IMR-90 (cell line): ENCODE measurements around the gene RFC2. TPM values are rescaled to one million over a fixed set of nuclear protein-coding genes. Genes with fewer than 3 reads are reported as not detected.

ENCODE experiments used
- ATAC-seq: fragments of 200-7000 bp; cut with Tn5 transposase; 2 replicates; pipeline ENCODE4 v1.9.1; 2020; ENCODE audit warnings: low read depth, mild to moderate bottlenecking, moderate library complexity
- BruUV-seq: library from RNA; stranded (reverse); fragments of 400-500 nt; replicated peaks from 2 replicates; lab custom pipeline; 2021; lab: Mats Ljungman, UMichigan
- CTCF ChIA-PET: fragments of 300-600 bp; formaldehyde crosslinking; extraction: SDS; loops from one replicate; lab custom pipeline; 2021; ENCODE audit warnings: antibody characterized with exemption; lab: Yijun Ruan, JAX
- POLR2A ChIA-PET: fragments of 300-600 bp; sonication (Branson Sonifier 250); formaldehyde crosslinking; loops from one replicate; lab custom pipeline; 2022; ENCODE audit warnings: antibody characterized with exemption; ENCODE audit not compliant: unreplicated experiment; lab: Charles Lee
- DNase-seq: peaks from one replicate; pipeline ENCODE4 v3.0.0; 2013
- H2AFZ ChIP-seq: replicated peaks from 2 replicates; pipeline ENCODE3; 2013; ENCODE audit warnings: low read length, mild to moderate bottlenecking; ENCODE audit not compliant: poor library complexity
- H2AK5ac ChIP-seq: 2 replicates; pipeline ENCODE4 v1.6.1; 2013; ENCODE audit warnings: low read depth, low read length, inconsistent platforms
- H2AK9ac ChIP-seq: replicated peaks from 2 replicates; pipeline ENCODE3; 2013; ENCODE audit warnings: mild to moderate bottlenecking, low read depth, low read length, moderate library complexity; ENCODE audit not compliant: poor library complexity
- H2BK120ac ChIP-seq: 2 replicates; pipeline ENCODE4 v1.6.1; 2013; ENCODE audit warnings: low read depth, low read length, inconsistent platforms
- H2BK15ac ChIP-seq: 3 replicates; pipeline ENCODE4 v1.6.1; 2013; ENCODE audit warnings: low read depth, low read length, inconsistent platforms
- H2BK20ac ChIP-seq: 2 replicates; pipeline ENCODE4 v1.6.1; 2013; ENCODE audit warnings: low read depth, mild to moderate bottlenecking, inconsistent platforms, low read length, moderate library complexity
- H2BK5ac ChIP-seq: 2 replicates; pipeline ENCODE4 v1.6.1; 2013; ENCODE audit warnings: mild to moderate bottlenecking, low read depth, low read length, inconsistent platforms; ENCODE audit not compliant: poor library complexity, severe bottlenecking
- H3K14ac ChIP-seq: replicated peaks from 2 replicates; pipeline ENCODE4 v1.6.1; 2013; ENCODE audit warnings: low read depth, low read length, inconsistent platforms
- H3K18ac ChIP-seq: 2 replicates; pipeline ENCODE4 v1.6.1; 2013; ENCODE audit warnings: low read depth, low read length, control low read depth
- H3K23ac ChIP-seq: 2 replicates; pipeline ENCODE4 v1.6.1; 2013; ENCODE audit warnings: low read depth, low read length, inconsistent platforms
- H3K27ac ChIP-seq: 2 replicates; pipeline ENCODE4 v1.5.1; 2013; ENCODE audit warnings: mild to moderate bottlenecking, control low read depth, low read length; ENCODE audit not compliant: insufficient read depth
- H3K27me3 ChIP-seq: 2 replicates; pipeline ENCODE4 v1.6.1; 2013; ENCODE audit warnings: low read length; ENCODE audit not compliant: control insufficient read depth, insufficient read depth
- H3K36me3 ChIP-seq: 2 replicates; pipeline ENCODE4 v1.6.1; 2013; ENCODE audit warnings: low read length, mixed read lengths; ENCODE audit not compliant: control insufficient read depth, insufficient read depth
- H3K4ac ChIP-seq: 2 replicates; pipeline ENCODE4 v1.6.1; 2013; ENCODE audit warnings: low read depth, low read length, inconsistent platforms
- H3K4me1 ChIP-seq: 2 replicates; pipeline ENCODE4 v1.6.1; 2013; ENCODE audit warnings: low read length, mixed read lengths; ENCODE audit not compliant: control insufficient read depth, insufficient read depth
- H3K4me2 ChIP-seq: 2 replicates; pipeline ENCODE4 v1.6.1; 2013; ENCODE audit warnings: low read depth, mild to moderate bottlenecking, control low read depth, low read length, moderate library complexity
- H3K4me3 ChIP-seq: 2 replicates; pipeline ENCODE4 v1.5.1; 2013; ENCODE audit warnings: low read depth, mild to moderate bottlenecking, control low read depth, low read length, moderate library complexity; ENCODE audit not compliant: insufficient read depth
- H3K56ac ChIP-seq: 2 replicates; pipeline ENCODE4 v1.6.1; 2013; ENCODE audit warnings: low read length, inconsistent platforms; ENCODE audit not compliant: insufficient read depth; ENCODE audit errors: extremely low read depth
- H3K79me1 ChIP-seq, 2 experiments: 2 replicates each; pipeline ENCODE4 v1.6.1; 2013; ENCODE audit warnings: low read length in 2 of 2, inconsistent platforms in 1 of 2, low read depth in 1 of 2
- H3K9ac ChIP-seq: 2 replicates; pipeline ENCODE4 v1.6.1; 2013; ENCODE audit warnings: low read depth, low read length, control low read depth
- H3K9me1 ChIP-seq: 2 replicates; pipeline ENCODE4 v1.6.1; 2013; ENCODE audit warnings: low read length, inconsistent platforms; ENCODE audit not compliant: insufficient read depth
- H3K9me3 ChIP-seq: 2 replicates; pipeline ENCODE4 v1.6.1; 2013; ENCODE audit warnings: low read length; ENCODE audit not compliant: control insufficient read depth, insufficient read depth
- H4K20me1 ChIP-seq: 2 replicates; pipeline ENCODE4 v1.6.1; 2013; ENCODE audit warnings: low read length, inconsistent platforms; ENCODE audit not compliant: insufficient read depth
- H4K5ac ChIP-seq: 2 replicates; pipeline ENCODE4 v1.6.1; 2013; ENCODE audit warnings: mild to moderate bottlenecking, low read depth, low read length, control low read depth
- H4K8ac ChIP-seq, 2 experiments: 2 replicates each; pipeline ENCODE4 v1.6.1; 2013; ENCODE audit warnings: low read depth in 2 of 2, low read length in 2 of 2, control low read depth in 1 of 2, inconsistent platforms in 1 of 2
- H4K91ac ChIP-seq: 2 replicates; pipeline ENCODE4 v1.6.1; 2013; ENCODE audit warnings: low read depth, low read length, inconsistent platforms; ENCODE audit not compliant: insufficient read depth
- BHLHE40 ChIP-seq: fragments of 150-350 bp; IDR thresholded peaks from 2 replicates; pipeline ENCODE4 v1.6.1; 2016; ENCODE audit warnings: mild to moderate bottlenecking, low read depth, low read length
- CHD1 ChIP-seq: IDR thresholded peaks from 2 replicates; pipeline ENCODE4 v1.6.1; 2012; ENCODE audit warnings: low read depth, low read length, improper control_type of control experiment
- FOS ChIP-seq: fragments of 150-350 bp; IDR thresholded peaks from 2 replicates; pipeline ENCODE4 v1.6.1; 2016; ENCODE audit warnings: low read depth, low read length
- MAFK ChIP-seq: IDR thresholded peaks from 2 replicates; pipeline ENCODE4 v1.6.1; 2012; ENCODE audit warnings: low read depth, low read length, improper control_type of control experiment
- MAZ ChIP-seq: IDR thresholded peaks from 2 replicates; pipeline ENCODE4 v1.6.1; 2012; ENCODE audit warnings: low read depth, mild to moderate bottlenecking, low read length, improper control_type of control experiment, moderate library complexity, borderline replicate concordance
- NFE2L2 ChIP-seq: fragments of 150-350 bp; IDR thresholded peaks from 2 replicates; pipeline ENCODE4 v1.6.1; 2016; ENCODE audit warnings: low read depth, mild to moderate bottlenecking, low read length
- RAD21 ChIP-seq: IDR thresholded peaks from 2 replicates; pipeline ENCODE4 v1.6.1; 2012; ENCODE audit warnings: low read length, improper control_type of control experiment
- RFX5 ChIP-seq: IDR thresholded peaks from 2 replicates; pipeline ENCODE4 v1.8.0; 2012; ENCODE audit warnings: low read depth, mild to moderate bottlenecking, low read length, moderate library complexity
- WGBS, 2 experiments: methylation state at CpG; one replicate each; pipeline versions ENCODE4 v1.1.5 to v1.1.7; 2013; ENCODE audit warnings: missing lambda C conversion rate in 2 of 2; ENCODE audit not compliant: insufficient read length in 1 of 2; ENCODE audit errors: extremely low coverage in 2 of 2; 5-methylcytosine and 5-hydroxymethylcytosine counted together
- dilution Hi-C: fragments of 300-500 bp; cut with HindIII; formaldehyde crosslinking; loops from one replicate; pipeline ENCODE4 v1.14.3; 2018; ENCODE audit warnings: low sequenced_read_pairs; ENCODE audit not compliant: unreplicated experiment
- in situ Hi-C: fragments of 300-500 bp; cut with MboI; formaldehyde crosslinking; loops from 3 replicates; pipeline ENCODE4 v1.14.3; 2019; ENCODE audit warnings: low sequenced_read_pairs, inconsistent platforms, mixed read lengths
- intact Hi-C: fragments of 100-400 bp; cut with micrococcal nuclease; formaldehyde crosslinking; loops from 2 replicates; pipeline ENCODE4 v1.10.0; 2022
- polyA plus RNA-seq, 3 experiments: library from polyadenylated mRNA; depleted of rRNA; stranded (reverse); fragments of >200 nt; gene quantifications; 2 replicates each; pipeline ENCODE4 v1.2.3, GENCODE V29; 2012; ENCODE audit warnings: low replicate concordance in 1 of 3
- total RNA-seq: library from RNA; depleted of rRNA; stranded (reverse); fragments of >200 nt; gene quantifications from 2 replicates; pipeline ENCODE4 v1.2.3, GENCODE V29; 2012
- TF ChIP-seq, protein P1 (sequence below): fragments of 150-350 bp; IDR thresholded peaks from 2 replicates; pipeline ENCODE4 v1.6.1; 2017; ENCODE audit warnings: mild to moderate bottlenecking, antibody characterized with exemption, low read length, low read depth
- TF ChIP-seq, protein P2 (sequence below): fragments of 150-350 bp; IDR thresholded peaks from 2 replicates; pipeline ENCODE4 v1.6.1; 2016; ENCODE audit warnings: low read depth, mild to moderate bottlenecking, low read length, moderate library complexity, borderline replicate concordance

The RFC2 gene
- total and polyA plus RNA-seq, 2 of the 4 experiments (the other 2 are of a cell fraction), result 25.2 to 37.8 TPM

DNA sequence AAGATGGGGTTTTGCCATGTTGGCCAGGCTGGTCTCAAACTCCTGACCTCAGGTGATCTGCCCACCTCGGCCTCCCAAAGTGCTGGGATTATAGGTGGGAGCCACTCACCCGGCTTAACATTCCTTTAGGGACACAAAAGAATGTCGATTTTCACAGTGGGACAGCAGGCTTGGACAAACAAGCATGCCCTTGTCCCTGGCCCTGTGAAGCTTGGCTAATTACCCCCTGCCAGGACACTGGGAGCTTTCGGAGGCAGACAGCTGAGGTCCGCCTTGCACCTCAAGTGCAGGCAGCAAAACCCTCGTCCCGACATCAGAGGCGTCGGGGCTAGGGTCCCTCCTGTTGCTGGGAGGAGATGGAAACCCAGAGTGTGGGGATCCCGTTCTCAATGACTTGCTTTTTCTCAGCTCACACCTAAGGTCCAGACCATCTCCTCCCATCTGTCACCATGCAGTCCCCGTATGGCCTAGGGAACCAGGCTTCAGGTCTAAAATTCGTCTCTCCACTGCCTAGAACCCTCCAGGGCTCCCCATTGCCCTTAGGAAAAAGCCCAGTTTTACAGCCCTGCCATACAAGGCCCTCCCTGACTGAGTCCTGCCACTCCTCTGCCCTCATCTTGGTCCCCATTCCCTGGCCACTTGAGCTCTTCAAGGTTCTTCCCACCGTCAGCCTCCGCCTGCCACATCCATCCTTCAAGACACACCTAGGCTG, 28.7 kb upstream of the RFC2 start (continued):
- TF ChIP-seq, protein P1, sequence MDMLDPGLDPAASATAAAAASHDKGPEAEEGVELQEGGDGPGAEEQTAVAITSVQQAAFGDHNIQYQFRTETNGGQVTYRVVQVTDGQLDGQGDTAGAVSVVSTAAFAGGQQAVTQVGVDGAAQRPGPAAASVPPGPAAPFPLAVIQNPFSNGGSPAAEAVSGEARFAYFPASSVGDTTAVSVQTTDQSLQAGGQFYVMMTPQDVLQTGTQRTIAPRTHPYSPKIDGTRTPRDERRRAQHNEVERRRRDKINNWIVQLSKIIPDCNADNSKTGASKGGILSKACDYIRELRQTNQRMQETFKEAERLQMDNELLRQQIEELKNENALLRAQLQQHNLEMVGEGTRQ, result no peak
- no peak for TF ChIP-seq NFE2L2

DNA sequence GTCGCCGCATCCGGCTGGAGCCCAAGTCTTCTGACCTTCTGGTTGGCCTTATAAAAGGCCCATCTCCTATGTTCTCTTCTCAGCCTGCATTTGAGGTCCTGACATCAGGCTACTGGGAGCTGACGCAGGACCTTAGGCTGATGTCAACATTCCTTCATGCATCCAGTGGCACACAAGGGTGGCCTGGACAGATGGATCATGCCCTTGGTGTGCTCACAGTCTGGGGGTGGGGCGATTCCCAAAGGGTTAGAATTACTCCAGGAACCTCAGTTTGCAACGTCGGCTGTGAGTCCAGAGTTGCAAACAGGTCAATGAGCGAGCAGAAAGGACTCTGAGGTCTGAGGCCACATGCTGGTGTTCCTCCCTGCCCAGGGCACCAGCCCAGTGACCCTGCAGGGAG, 26.8 kb upstream of the RFC2 start:
- peak overlapping the region; percentile 31; the same call in 1 of the 3 replicates for H2BK15ac ChIP-seq
- H3K27me3 ChIP-seq, result no peaks in the 10 kb centered on the region
- dilution Hi-C loops, result no loop called here
- H3K4ac ChIP-seq, result peak overlapping the region; percentile 89
- POLR2A ChIA-PET, result interaction anchor here (1.1 kb wide), 1 partner anchor 13 kb away, joined by 7 read pairs; no protein-coding TSS in a partner anchor
- H2AFZ ChIP-seq, result peak overlapping the region; percentile 18
- H4K8ac ChIP-seq, result peak overlapping the region; percentile 28 to 43; a peak in 2 of 4 replicates
- no peak overlapping the region for H2AK9ac ChIP-seq
- no peak overlapping the region for H3K9ac ChIP-seq
- no peak for ATAC-seq
- intact Hi-C loops, result no loop called here
- peak overlapping the region; percentile 91 for H2BK5ac ChIP-seq
- peaks cover 14% of the 10 kb centered on the region for H3K4me1 ChIP-seq
- WGBS, 2 experiments, result 86% methylated on average over 7 of the region's 8 CpGs; no CpG with 5 or more reads in 1 of the 2 experiments
- peaks cover 14% of the 10 kb centered on the region for H3K9me1 ChIP-seq
- H3K79me1 ChIP-seq, result peaks cover 6 to 14% of the 10 kb centered on the region in 2 experiments; a peak in 3 of 4 replicates
- H2BK20ac ChIP-seq, result peak overlapping the region; percentile 90
- in situ Hi-C loops, result no loop called here
- H3K14ac ChIP-seq, result peak overlapping the region; percentile 91
- peak overlapping the region; percentile 57 for H4K5ac ChIP-seq
- H3K4me3 ChIP-seq, result no peak overlapping the region
- CTCF ChIA-PET, result interaction anchor here (0.6 kb wide), 1 partner anchor 213 kb away, joined by 4 read pairs; no protein-coding TSS in a partner anchor
- H4K91ac ChIP-seq, result peak overlapping the region; percentile 75
- H3K4me2 ChIP-seq, result no peak overlapping the region
- BruUV-seq, result no TSS peak
- no peaks in the 10 kb centered on the region for H4K20me1 ChIP-seq
- peak overlapping the region; percentile 60 for H3K18ac ChIP-seq
- no peak overlapping the region for H3K56ac ChIP-seq
- DNase-seq, result peak; percentile 44
- H3K9me3 ChIP-seq, result no peaks in the 10 kb centered on the region
- H2BK120ac ChIP-seq, result peak overlapping the region; percentile 91
- no peaks in the 10 kb centered on the region for H3K36me3 ChIP-seq
- H3K27ac ChIP-seq, result peak overlapping the region; percentile 88
- peak overlapping the region; percentile 92 for H2AK5ac ChIP-seq
- peak overlapping the region; percentile 35; the same call in 1 of the 2 replicates for H3K23ac ChIP-seq
- TF ChIP-seq MAZ (no peak), RFX5 (no peak), FOS (no peak), CHD1 (no peak), MAFK (no peak), RAD21 (no peak), BHLHE40 (no peak)
- TF ChIP-seq, protein P2, sequence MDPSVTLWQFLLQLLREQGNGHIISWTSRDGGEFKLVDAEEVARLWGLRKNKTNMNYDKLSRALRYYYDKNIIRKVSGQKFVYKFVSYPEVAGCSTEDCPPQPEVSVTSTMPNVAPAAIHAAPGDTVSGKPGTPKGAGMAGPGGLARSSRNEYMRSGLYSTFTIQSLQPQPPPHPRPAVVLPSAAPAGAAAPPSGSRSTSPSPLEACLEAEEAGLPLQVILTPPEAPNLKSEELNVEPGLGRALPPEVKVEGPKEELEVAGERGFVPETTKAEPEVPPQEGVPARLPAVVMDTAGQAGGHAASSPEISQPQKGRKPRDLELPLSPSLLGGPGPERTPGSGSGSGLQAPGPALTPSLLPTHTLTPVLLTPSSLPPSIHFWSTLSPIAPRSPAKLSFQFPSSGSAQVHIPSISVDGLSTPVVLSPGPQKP, result no peak
- TF ChIP-seq, protein P1, result no peak
